K562 (cell line): Measurements from ENCODE around the gene TBC1D2B.

Experiments used
- BCLAF1 ChIP-seq, 2 experiments: fragments of 450-650 bp in 1 of 2; IDR thresholded peaks; 2 replicates each; pipeline ENCODE4 v1.6.1; 2011 to 2017; ENCODE audit warnings: low read depth in 2 of 2, antibody characterized with exemption in 1 of 2, borderline replicate concordance in 1 of 2, low read length in 1 of 2, mild to moderate bottlenecking in 1 of 2, mixed read lengths in 1 of 2; ENCODE audit not compliant: control insufficient read depth in 1 of 2
- CREM ChIP-seq: IDR thresholded peaks from 2 replicates; pipeline ENCODE4 v1.6.1; 2014; ENCODE audit warnings: antibody characterized with exemption, low read depth
- ESRRA ChIP-seq: fragments of 450-650 bp; IDR thresholded peaks from 2 replicates; pipeline ENCODE4 v1.6.1; 2014; ENCODE audit warnings: low read depth, mild to moderate bottlenecking, moderate library complexity, borderline replicate concordance
- HCFC1 ChIP-seq: IDR thresholded peaks from 2 replicates; pipeline ENCODE4 v1.6.1; 2012; ENCODE audit warnings: low read depth, low read length, improper control_type of control experiment
- MLLT1 ChIP-seq, 2 experiments: fragments of 450-650 bp; IDR thresholded peaks; 2 replicates each; pipeline ENCODE4 v1.6.1; 2016
- PKNOX1 ChIP-seq: fragments of 450-650 bp; IDR thresholded peaks from 2 replicates; pipeline ENCODE4 v1.6.1; 2016
- POLR2A ChIP-seq: fragments of 450-650 bp; conservative IDR thresholded peaks from 2 replicates; pipeline ENCODE4 v1.6.1; 2016
- SRF ChIP-seq, 2 experiments: fragments of 250-450, 450-650 bp in 1 of 2; sonication (Bioruptor Pico) in 1 of 2; sonication (generic) in 1 of 2; formaldehyde crosslinking; IDR thresholded peaks; 2 replicates each; pipeline versions ENCODE4 v1.5.0 to v1.5.1; 2020 to 2022; ENCODE audit warnings: mild to moderate bottlenecking in 1 of 2, missing genetic modification reagents in 1 of 2
- ZNF512 ChIP-seq: IDR thresholded peaks from 2 replicates; pipeline ENCODE4 v1.6.1; 2016; ENCODE audit warnings: missing genetic modification characterization, missing compliant biosample characterization

GRCh38 chr15:78097667-78098066, 20.2 kb upstream of the TBC1D2B start:
- no peak for TF ChIP-seq HCFC1
- TF ChIP-seq CREM = no peak
- no peak for TF ChIP-seq ESRRA
- TF ChIP-seq SRF (CRISPR knock-in tag; IDR thresholded peaks at IDR 0.05) = no peak
- no peak for TF ChIP-seq POLR2A
- TF ChIP-seq MLLT1 (IDR thresholded peaks at IDR 0.05) = no peak
- no peak for TF ChIP-seq PKNOX1
- no peak for TF ChIP-seq BCLAF1 (IDR thresholded peaks at IDR 0.05; ENCODE audit: borderline replicate concordance in 1 of 2, control insufficient read depth in 1 of 2, low read depth in 2 of 2, low read length in 1 of 2)
- TF ChIP-seq ZNF512 (tag) = no peak
